ENCODE results near the gene PCBD1.

DNA sequence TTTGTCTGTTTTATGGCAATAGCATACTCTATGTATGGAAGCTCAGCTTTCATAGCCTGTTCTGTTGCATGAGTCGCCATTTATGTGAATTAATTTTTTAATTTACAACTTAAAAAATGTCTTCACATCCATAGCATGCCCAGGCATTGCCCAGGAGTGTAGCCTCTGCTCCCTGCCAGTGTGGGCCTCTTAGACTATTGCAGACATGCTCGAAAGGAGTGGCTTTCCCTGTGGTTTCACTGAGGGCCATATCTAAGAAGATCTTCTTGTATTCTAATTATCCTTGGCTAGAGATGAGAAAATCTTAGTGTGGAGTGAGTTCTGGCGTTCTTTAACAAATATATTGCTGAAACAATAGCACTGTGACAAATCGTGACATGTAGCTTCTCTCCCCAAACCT, 35.3 kb downstream of the PCBD1 start:
- TF ChIP-seq, protein P1, sequence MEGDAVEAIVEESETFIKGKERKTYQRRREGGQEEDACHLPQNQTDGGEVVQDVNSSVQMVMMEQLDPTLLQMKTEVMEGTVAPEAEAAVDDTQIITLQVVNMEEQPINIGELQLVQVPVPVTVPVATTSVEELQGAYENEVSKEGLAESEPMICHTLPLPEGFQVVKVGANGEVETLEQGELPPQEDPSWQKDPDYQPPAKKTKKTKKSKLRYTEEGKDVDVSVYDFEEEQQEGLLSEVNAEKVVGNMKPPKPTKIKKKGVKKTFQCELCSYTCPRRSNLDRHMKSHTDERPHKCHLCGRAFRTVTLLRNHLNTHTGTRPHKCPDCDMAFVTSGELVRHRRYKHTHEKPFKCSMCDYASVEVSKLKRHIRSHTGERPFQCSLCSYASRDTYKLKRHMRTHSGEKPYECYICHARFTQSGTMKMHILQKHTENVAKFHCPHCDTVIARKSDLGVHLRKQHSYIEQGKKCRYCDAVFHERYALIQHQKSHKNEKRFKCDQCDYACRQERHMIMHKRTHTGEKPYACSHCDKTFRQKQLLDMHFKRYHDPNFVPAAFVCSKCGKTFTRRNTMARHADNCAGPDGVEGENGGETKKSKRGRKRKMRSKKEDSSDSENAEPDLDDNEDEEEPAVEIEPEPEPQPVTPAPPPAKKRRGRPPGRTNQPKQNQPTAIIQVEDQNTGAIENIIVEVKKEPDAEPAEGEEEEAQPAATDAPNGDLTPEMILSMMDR (IDR thresholded peaks at IDR 0.05): no peak
- no peak for TF ChIP-seq POLR2A (IDR thresholded peaks at IDR 0.05)
